HCT116 (cell line): ENCODE results near the gene NEK11. TPM values are rescaled to one million over a fixed set of nuclear protein-coding genes. Genes with fewer than 3 reads are reported as not detected.

ENCODE experiments used
- ATAC-seq: fragments of 200-7000 bp; cut with Tn5 transposase; 2 replicates; pipeline ENCODE4 v1.9.1; 2020; ENCODE audit warnings: mild to moderate bottlenecking, moderate library complexity
- BruUV-seq: library from RNA; stranded (reverse); fragments of 400-500 nt; replicated peaks from 2 replicates; lab custom pipeline; 2021; lab: Mats Ljungman, UMichigan
- CTCF ChIA-PET: fragments of 300-600 bp; sonication (Branson Sonifier 250); formaldehyde crosslinking; loops from one replicate; lab custom pipeline; 2021; ENCODE audit warnings: antibody characterized with exemption; lab: Charles Lee
- POLR2A ChIA-PET: fragments of 300-600, 350-600 bp; sonication (Branson Sonifier 250); formaldehyde crosslinking; loops from one replicate; lab custom pipeline; 2021; ENCODE audit warnings: antibody characterized with exemption; lab: Charles Lee
- RAD21 ChIA-PET, 2 experiments: fragments of 300-600 bp; sonication (Branson Sonifier 250); formaldehyde crosslinking; loops; one replicate each; lab custom pipeline; 2023; ENCODE audit warnings: low total read pairs in 2 of 2; ENCODE audit not compliant: uncharacterized antibody in 2 of 2, unreplicated experiment in 2 of 2, low non-redundant PET in 1 of 2; lab: Charles Lee
- DNase-seq: peaks from one replicate; pipeline ENCODE4 v3.0.0-alpha.2; 2010; ENCODE audit warnings: low read depth, low spot score
- H2AFZ ChIP-seq: fragments of 200-600 bp; shearing (Covaris generic), sonication (generic); 2 replicates; pipeline ENCODE4 v1.6.1; 2017; ENCODE audit warnings: low read depth, mixed run types, mixed read lengths, antibody characterized with exemption, low read length; ENCODE audit not compliant: poor library complexity, severe bottlenecking
- H3K27ac ChIP-seq: 2 replicates; pipeline ENCODE4 v1.5.1; 2012; ENCODE audit warnings: low read depth, low read length
- H3K27me3 ChIP-seq: fragments of 200-600 bp; sonication (generic); 2 replicates; pipeline ENCODE4 v1.6.1; 2016; ENCODE audit warnings: mixed run types, low read length, mixed read lengths; ENCODE audit not compliant: insufficient read depth
- H3K36me3 ChIP-seq, 2 experiments: fragments of 200-500 bp in 1 of 2; fragments of 200-600 bp in 1 of 2; sonication (Bioruptor generic) in 1 of 2; sonication (generic) in 1 of 2; 2 replicates each; pipeline versions ENCODE4 v1.5.1 to v1.6.1; 2014 to 2016; ENCODE audit warnings: low read length in 2 of 2, inconsistent platforms in 1 of 2, mixed read lengths in 1 of 2, mixed run types in 1 of 2; ENCODE audit not compliant: insufficient read depth in 2 of 2, control insufficient read depth in 1 of 2
- H3K4me1 ChIP-seq, 2 experiments: fragments of 200-600 bp in 1 of 2; sonication (generic) in 1 of 2; 2 replicates each; pipeline versions ENCODE4 v1.5.1 to v1.6.1; 2012 to 2017; ENCODE audit warnings: low read length in 2 of 2, inconsistent platforms in 1 of 2, mild to moderate bottlenecking in 1 of 2, mixed read lengths in 1 of 2, mixed run types in 1 of 2, moderate library complexity in 1 of 2; ENCODE audit not compliant: insufficient read depth in 2 of 2, control insufficient read depth in 1 of 2
- H3K4me2 ChIP-seq: fragments of 200-600 bp; sonication (generic); 2 replicates; pipeline ENCODE4 v1.6.1; 2017; ENCODE audit warnings: mixed run types, low read length, mixed read lengths
- H3K4me3 ChIP-seq, 2 experiments: fragments of 200-600 bp in 1 of 2; sonication (generic) in 1 of 2; replicated peaks in 1 of 2; 2 replicates each; pipeline ENCODE4 v1.5.1; 2011 to 2016; ENCODE audit warnings: low read length in 2 of 2, control low read depth in 1 of 2, low read depth in 1 of 2, mild to moderate bottlenecking in 1 of 2, mixed read lengths in 1 of 2, mixed run types in 1 of 2
- H3K79me2 ChIP-seq: fragments of 200-600 bp; sonication (generic); 2 replicates; pipeline ENCODE4 v1.6.1; 2017; ENCODE audit warnings: mild to moderate bottlenecking, mixed run types, low read length, moderate library complexity, mixed read lengths; ENCODE audit not compliant: insufficient read depth
- H3K9ac ChIP-seq: fragments of 200-600 bp; sonication (generic); 2 replicates; pipeline ENCODE4 v1.6.1; 2016; ENCODE audit warnings: low read length, mixed read lengths
- H3K9me2 ChIP-seq: fragments of 200-600 bp; sonication (generic), shearing (Covaris generic); 2 replicates; pipeline ENCODE4 v1.6.1; 2017; ENCODE audit warnings: mixed run types, mild to moderate bottlenecking, moderate library complexity; ENCODE audit not compliant: insufficient read depth
- H3K9me3 ChIP-seq, 2 experiments: fragments of 200-500 bp in 1 of 2; fragments of 200-600 bp in 1 of 2; sonication (Bioruptor generic) in 1 of 2; sonication (generic) in 1 of 2; 2 replicates each; pipeline ENCODE4 v1.6.1; 2014 to 2017; ENCODE audit warnings: low read length in 2 of 2, mixed read lengths in 2 of 2, inconsistent platforms in 1 of 2, low read depth in 1 of 2, mild to moderate bottlenecking in 1 of 2, mixed run types in 1 of 2, moderate library complexity in 1 of 2; ENCODE audit not compliant: control insufficient read depth in 1 of 2, insufficient read depth in 1 of 2
- H4K20me1 ChIP-seq: fragments of 200-600 bp; sonication (generic), shearing (Covaris generic); 2 replicates; pipeline ENCODE4 v1.6.1; 2017; ENCODE audit warnings: mixed run types, mild to moderate bottlenecking, moderate library complexity; ENCODE audit not compliant: insufficient read depth
- ATF3 ChIP-seq: IDR thresholded peaks from 2 replicates; pipeline ENCODE4 v1.6.1; 2012
- CBX3 ChIP-seq: IDR thresholded peaks from 2 replicates; pipeline ENCODE4 v1.6.1; 2012; ENCODE audit warnings: low read depth
- CEBPB ChIP-seq: IDR thresholded peaks from 2 replicates; pipeline ENCODE4 v1.6.1; 2012; ENCODE audit warnings: low read depth
- EGR1 ChIP-seq: IDR thresholded peaks from 2 replicates; pipeline ENCODE4 v1.6.1; 2012; ENCODE audit warnings: low read depth
- ELF1 ChIP-seq: IDR thresholded peaks from 2 replicates; pipeline ENCODE4 v1.6.1; 2012; ENCODE audit warnings: low read depth, borderline replicate concordance
- EZH2phosphoT487 ChIP-seq: fragments of 200-600 bp; IDR thresholded peaks from 2 replicates; pipeline ENCODE4 v1.6.1; 2018; ENCODE audit warnings: antibody characterized with exemption, borderline replicate concordance
- JUND ChIP-seq: IDR thresholded peaks from 2 replicates; pipeline ENCODE4 v1.6.1; 2012
- POLR2AphosphoS5 ChIP-seq: IDR thresholded peaks from 2 replicates; pipeline ENCODE4 v1.6.1; 2011; ENCODE audit warnings: mild to moderate bottlenecking, low read depth, low read length, moderate library complexity
- SIN3A ChIP-seq: IDR thresholded peaks from 2 replicates; pipeline ENCODE4 v1.6.1; 2012; ENCODE audit warnings: low read depth
- SP1 ChIP-seq: IDR thresholded peaks from 2 replicates; pipeline ENCODE4 v1.6.1; 2012; ENCODE audit warnings: low read depth
- SRF ChIP-seq: IDR thresholded peaks from 2 replicates; pipeline ENCODE4 v1.6.1; 2012; ENCODE audit warnings: low read depth
- YY1 ChIP-seq: IDR thresholded peaks from 2 replicates; pipeline ENCODE4 v1.6.1; 2011; ENCODE audit warnings: low read length, low read depth, moderate library complexity, mild to moderate bottlenecking; ENCODE audit not compliant: insufficient replicate concordance; ENCODE audit errors: extremely low read depth
- ZBTB33 ChIP-seq: IDR thresholded peaks from 2 replicates; pipeline ENCODE4 v1.6.1; 2011; ENCODE audit warnings: mild to moderate bottlenecking, low read length, moderate library complexity; ENCODE audit not compliant: insufficient replicate concordance; ENCODE audit errors: extremely low read depth
- ZNF274 ChIP-seq: fragments of 200-500 bp; sonication (Bioruptor generic); IDR thresholded peaks from 2 replicates; pipeline ENCODE4 v1.6.1; 2014; ENCODE audit warnings: mild to moderate bottlenecking, low read depth, low read length, inconsistent platforms
- intact Hi-C: fragments of 100-400 bp; cut with micrococcal nuclease; formaldehyde crosslinking; loops from 2 replicates; pipeline ENCODE4 v1.10.0; 2022
- total RNA-seq: library from RNA; stranded (reverse); gene quantifications from one replicate; pipeline ENCODE4 v1.2.1, GENCODE V29; 2021; ENCODE audit not compliant: unreplicated experiment

Gene NEK11
- total RNA-seq, 1 experiment from 2014 or later: 3.1 TPM

- Histone ChIP-seq H3K4me1 (no peaks in the 10 kb centered on the region), H3K9me2 (no peaks in the 10 kb centered on the region), H3K27ac (no peak overlapping the region), H3K27me3 (no peaks in the 10 kb centered on the region), H3K79me2 (no peaks in the 10 kb centered on the region), H3K36me3 (no peaks in the 10 kb centered on the region), H3K9ac (no peak overlapping the region), H2AFZ (no peak overlapping the region), H4K20me1 (no peaks in the 10 kb centered on the region), H3K4me2 (no peak overlapping the region), H3K4me3 (no peak overlapping the region), H3K9me3 (no peaks in the 10 kb centered on the region)
- ChIA-PET CTCF (no interaction called here), POLR2A (no interaction called here), RAD21 (no interaction called here)
- intact Hi-C loops: no loop called here
- DNase-seq: no peak
- no TSS peak for BruUV-seq
- no peak for ATAC-seq
- TF ChIP-seq ATF3 (no peak), EZH2phosphoT487 (no peak), YY1 (no peak), EGR1 (no peak), CBX3 (no peak), POLR2AphosphoS5 (no peak), SRF (no peak), ZBTB33 (no peak)
These were observed 45.5 kb downstream of the NEK11 start for GRCh38 chr3:131072099-131072559.

- intact Hi-C loops: no loop called here
- ATAC-seq: no peak
- no peaks in the 10 kb centered on the region for H3K36me3 ChIP-seq
- H3K27ac ChIP-seq: no peak overlapping the region
- TF ChIP-seq CEBPB (no peak), ELF1 (no peak), ATF3 (no peak), SP1 (no peak), JUND (no peak), SIN3A (no peak), YY1 (no peak), ZNF274 (no peak)
- no peaks in the 10 kb centered on the region for H3K4me1 ChIP-seq
- H3K9ac ChIP-seq: no peak overlapping the region
- RAD21 ChIA-PET: no interaction called here
- H4K20me1 ChIP-seq: no peaks in the 10 kb centered on the region
- H3K4me2 ChIP-seq: no peak overlapping the region
- no peaks in the 10 kb centered on the region for H3K27me3 ChIP-seq
- CTCF ChIA-PET: no interaction called here
- H3K4me3 ChIP-seq: no peak overlapping the region
- no peaks in the 10 kb centered on the region for H3K9me3 ChIP-seq
- no peak for DNase-seq
- no TSS peak for BruUV-seq
- POLR2A ChIA-PET: no interaction called here
- no peaks in the 10 kb centered on the region for H3K79me2 ChIP-seq
- no peak overlapping the region for H2AFZ ChIP-seq
- no peaks in the 10 kb centered on the region for H3K9me2 ChIP-seq
These were observed 46.2 kb downstream of the NEK11 start for GRCh38 chr3:131072845-131073244.
